ENCODE measurements around the gene MIA.

GRCh38 chr19:40756502-40757110 lies 18.7 kb upstream of the MIA start:
- TF ChIP-seq POLR2A (IDR thresholded peaks at IDR 0.05; ENCODE audit: low read length) = no peak
- TF ChIP-seq GATA1 (IDR thresholded peaks at IDR 0.05; ENCODE audit: low read depth, low read length) = no peak

Data from erythroblast (primary cell).